Tibial artery (tissue), 4 donors: Measurements from ENCODE around the gene DND1.
A peak's percentile ranks its signal among the peaks of the same experiment; 100 is the strongest.

ENCODE experiments used
- DNase-seq, 2 donors: peaks; one replicate each; pipeline ENCODE4 v3.0.0-alpha.2; 2019
- H3K27ac ChIP-seq, 2 donors: fragments of 200-600 bp; sonication (generic) in 1 of 2; 1 replicate in 1 of 2; 2 replicates in 1 of 2; pipeline ENCODE4 v1.5.1; 2018 to 2019; ENCODE audit warnings: mild to moderate bottlenecking in 1 of 2
- H3K27me3 ChIP-seq, 2 donors: fragments of 200-600 bp; sonication (generic) in 1 of 2; one replicate each; pipeline versions ENCODE4 v1.5.1 to v1.6.0; 2016 to 2019
- H3K36me3 ChIP-seq, 3 donors: fragments of 200-600 bp; sonication (generic) in 2 of 3; one replicate each; pipeline ENCODE4 v1.5.1; 2016 to 2019; ENCODE audit warnings: mild to moderate bottlenecking in 2 of 3
- H3K4me1 ChIP-seq, 4 donors: fragments of 200-600 bp; sonication (generic) in 2 of 4; 1 replicate in 3 of 4; 2 replicates in 1 of 4; pipeline ENCODE4 v1.5.1; 2016 to 2019
- H3K4me3 ChIP-seq, 2 donors: fragments of 200-600 bp; sonication (generic) in 1 of 2; 1 replicate in 1 of 2; 2 replicates in 1 of 2; pipeline ENCODE4 v1.5.1; 2018 to 2019; ENCODE audit warnings: mild to moderate bottlenecking in 2 of 2
- H3K9me3 ChIP-seq, 3 donors: fragments of 200-600 bp; sonication (generic) in 1 of 3; one replicate each; pipeline ENCODE4 v1.5.1; 2016 to 2019
- CTCF ChIP-seq, 2 experiments: fragments of 200-600 bp in 1 of 2; fragments of 450-650 bp in 1 of 2; IDR thresholded peaks; one replicate each; pipeline ENCODE4 v1.5.1; 2017 to 2019; ENCODE audit warnings: antibody characterized with exemption in 2 of 2, mild to moderate bottlenecking in 1 of 2, moderate library complexity in 1 of 2
- intact Hi-C: fragments of 100-400 bp; cut with DNase I; formaldehyde crosslinking; loops from one replicate; pipeline ENCODE4 v1.15.0; 2023; ENCODE audit warnings: low total_unique reads

Gene DND1

GRCh38 chr5:140694276-140694675, 20.9 kb upstream of the DND1 start:
- no peak for DNase-seq
- peaks cover 0 to 35% (median 25%) of the 10 kb centered on the region in 4 donors for H3K4me1 ChIP-seq
- H3K4me3 ChIP-seq, result no peak overlapping the region
- H3K36me3 ChIP-seq, result peaks cover 51 to 63% (median 59%) of the 10 kb centered on the region in 3 donors
- no peaks in the 10 kb centered on the region for H3K27me3 ChIP-seq
- H3K9me3 ChIP-seq, result no peaks in the 10 kb centered on the region
- TF ChIP-seq CTCF (IDR thresholded peaks at IDR 0.05), result no peak
- no peak overlapping the region for H3K27ac ChIP-seq
- intact Hi-C loops, result loop anchor here (5.0 to 10.0 kb wide), 2 partner anchors 149 to 292 kb away; partner anchors contain the start of genes ANKHD1 and EIF4EBP3

GRCh38 chr5:140690941-140691924, 17.9 kb upstream of the DND1 start, which contains the start of the genes HARS1 and HARS2:
Gene HARS1 (minus strand): TSS chr5:140691370. CDS start chr5:140691304, 66 bp downstream.
Gene HARS2 (plus strand): TSS chr5:140691455. CDS start chr5:140691649, 194 bp downstream.
- intact Hi-C loops, result loop anchor here (5.0 to 10.0 kb wide), 2 partner anchors 146 to 289 kb away; partner anchors contain the start of genes ANKHD1 and EIF4EBP3
- peak within 1 kb of the TSS; percentile 88 to 95 for H3K4me3 ChIP-seq
- no peaks in the 10 kb centered on the region for H3K27me3 ChIP-seq
- peaks cover 28 to 54% (median 37%) of the 10 kb centered on the region in 3 donors for H3K36me3 ChIP-seq
- H3K4me1 ChIP-seq, result peaks cover 0 to 35% (median 25%) of the 10 kb centered on the region in 4 donors
- no peaks in the 10 kb centered on the region for H3K9me3 ChIP-seq
- TF ChIP-seq CTCF (IDR thresholded peaks at IDR 0.05), result no peak
- DNase-seq, result peak; percentile 89 to 95
- peak within 1 kb of the TSS; percentile 87 to 94 for H3K27ac ChIP-seq

- intact Hi-C loops, result loop anchor here (5.0 to 10.0 kb wide), 2 partner anchors 146 to 288 kb away; partner anchors contain the start of genes ANKHD1 and EIF4EBP3
- peak overlapping the region; percentile 87 to 94 for H3K27ac ChIP-seq
- no peaks in the 10 kb centered on the region for H3K27me3 ChIP-seq
- no peak for TF ChIP-seq CTCF (IDR thresholded peaks at IDR 0.05)
- peak overlapping the region; percentile 88 to 95 for H3K4me3 ChIP-seq
- H3K36me3 ChIP-seq, result peaks cover 20 to 53% (median 29%) of the 10 kb centered on the region in 3 donors
- H3K9me3 ChIP-seq, result no peaks in the 10 kb centered on the region
- DNase-seq, result no peak
- peaks cover 0 to 35% (median 25%) of the 10 kb centered on the region in 4 donors for H3K4me1 ChIP-seq
Measured at GRCh38 chr5:140690376-140690932, 17.1 kb upstream of the DND1 start.

GRCh38 chr5:140678993-140679392, 5.6 kb upstream of the DND1 start:
- Histone ChIP-seq H3K27me3 (no peaks in the 10 kb centered on the region), H3K9me3 (no peaks in the 10 kb centered on the region), H3K4me1 (no peaks in the 10 kb centered on the region), H3K27ac (no peak overlapping the region), H3K36me3 (peaks cover 60 to 100% (median 84%) of the 10 kb centered on the region in 3 donors), H3K4me3 (no peak overlapping the region)
- intact Hi-C loops, result no loop called here
- no peak for TF ChIP-seq CTCF (IDR thresholded peaks at IDR 0.05)
- DNase-seq, result no peak

GRCh38 chr5:140677947-140678346, 4.6 kb upstream of the DND1 start:
- Histone ChIP-seq H3K27me3 (no peaks in the 10 kb centered on the region), H3K36me3 (peaks cover 65 to 100% (median 82%) of the 10 kb centered on the region in 3 donors), H3K4me1 (no peaks in the 10 kb centered on the region), H3K27ac (no peak overlapping the region), H3K4me3 (no peak overlapping the region), H3K9me3 (no peaks in the 10 kb centered on the region)
- no peak for TF ChIP-seq CTCF (IDR thresholded peaks at IDR 0.05)
- intact Hi-C loops, result no loop called here
- no peak for DNase-seq
